Fibroblast of the conjunctiva (primary cell): ENCODE measurements around the gene TFAP2D.

Experiments used
- DNase-seq: peaks from one replicate; pipeline ENCODE4 v3.0.0-alpha.2; 2010; ENCODE audit warnings: low read depth

The TFAP2D gene

GRCh38 chr6:50713226-50713625 is at the start of gene TFAP2D:
TFAP2D (plus strand) TSS chr6:50713526; CDS start chr6:50714056, 530 bp downstream.
- DNase-seq: no peak

- DNase-seq: no peak
These were observed 49.5 kb upstream of the TFAP2D start for GRCh38 chr6:50663806-50664205.

GRCh38 chr6:50666089-50666488 is 47.2 kb upstream of the TFAP2D start:
- DNase-seq: no peak

GRCh38 chr6:50681213-50681824 is 32.0 kb upstream of the TFAP2D start:
- no peak for DNase-seq

- no peak for DNase-seq
These were observed 24.1 kb upstream of the TFAP2D start for GRCh38 chr6:50689210-50689609.

- DNase-seq: no peak
These were observed 21.4 kb upstream of the TFAP2D start for GRCh38 chr6:50691814-50692495.

- DNase-seq: no peak
These were observed 14.8 kb upstream of the TFAP2D start for GRCh38 chr6:50698546-50698945.

- peak; percentile 8 for DNase-seq
These were observed 14.1 kb upstream of the TFAP2D start for GRCh38 chr6:50699051-50699775.

GRCh38 chr6:50706575-50706974 is 6.8 kb upstream of the TFAP2D start:
- no peak for DNase-seq

- DNase-seq: no peak
These were observed 6.1 kb upstream of the TFAP2D start for GRCh38 chr6:50707191-50707590.

- DNase-seq: peak; percentile 38
These were observed 5.5 kb upstream of the TFAP2D start for GRCh38 chr6:50707652-50708300.

GRCh38 chr6:50708664-50709365 is 4.5 kb upstream of the TFAP2D start:
- DNase-seq: no peak

GRCh38 chr6:50709366-50709734 is 4.0 kb upstream of the TFAP2D start:
- no peak for DNase-seq

- no peak for DNase-seq
These were observed 1.6 kb upstream of the TFAP2D start for GRCh38 chr6:50711686-50712085.

- DNase-seq: no peak
These were observed 1.0 kb upstream of the TFAP2D start for GRCh38 chr6:50712291-50712690.

- no peak for DNase-seq
These were observed 706 bp downstream of the TFAP2D start for GRCh38 chr6:50713977-50714486.

- DNase-seq: no peak
These were observed 1.4 kb downstream of the TFAP2D start for GRCh38 chr6:50714487-50715379.

GRCh38 chr6:50716899-50717509 is 3.7 kb downstream of the TFAP2D start:
- no peak for DNase-seq

- no peak for DNase-seq
These were observed 4.6 kb downstream of the TFAP2D start for GRCh38 chr6:50717734-50718457.

GRCh38 chr6:50718566-50718965 is 5.2 kb downstream of the TFAP2D start:
- DNase-seq: no peak
